Right renal cortex interstitium (tissue), 3 donors: ENCODE measurements around the gene SORBS1. TPM values are rescaled to one million over a fixed set of nuclear protein-coding genes. Genes with fewer than 3 reads are reported as not detected.

Experiments used
- DNase-seq, 3 donors: peaks; one replicate each; pipeline ENCODE4 v3.0.0-alpha.2; 2013; ENCODE audit warnings: low read depth in 3 of 3, low spot score in 2 of 3
- polyA plus RNA-seq, 3 donors: library from polyadenylated mRNA; unstranded; fragments of 120-200 nt; gene quantifications; one replicate each; pipeline ENCODE4 v1.2.1, GENCODE V29; 2013; ENCODE audit not compliant: insufficient read length in 3 of 3

Gene SORBS1
- polyA plus RNA-seq, 3 donors = 26.1 to 27.9 (median 26.6) TPM

DNA sequence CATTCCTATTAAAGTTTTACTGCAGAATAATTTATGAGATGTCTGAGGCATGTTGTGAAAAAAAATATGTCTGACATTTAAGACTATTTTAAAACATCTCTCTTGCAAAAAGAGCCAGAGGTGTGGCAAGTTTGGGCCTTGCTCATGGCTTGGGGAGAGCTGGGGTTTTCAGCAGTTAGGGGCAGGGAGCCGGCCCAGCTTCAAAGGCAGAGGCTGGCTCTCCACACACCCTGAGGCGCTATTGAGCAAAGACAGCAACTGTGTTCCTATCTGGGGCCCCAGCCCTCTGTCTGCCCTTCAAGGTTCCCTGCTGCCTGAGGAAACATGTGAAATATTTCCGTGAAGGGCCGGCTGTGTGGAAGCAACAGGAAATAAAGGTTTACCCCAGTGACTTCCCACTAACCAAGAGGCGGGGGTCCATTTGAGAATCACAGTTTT, 94.0 kb downstream of the SORBS1 start:
- no peak for DNase-seq

DNA sequence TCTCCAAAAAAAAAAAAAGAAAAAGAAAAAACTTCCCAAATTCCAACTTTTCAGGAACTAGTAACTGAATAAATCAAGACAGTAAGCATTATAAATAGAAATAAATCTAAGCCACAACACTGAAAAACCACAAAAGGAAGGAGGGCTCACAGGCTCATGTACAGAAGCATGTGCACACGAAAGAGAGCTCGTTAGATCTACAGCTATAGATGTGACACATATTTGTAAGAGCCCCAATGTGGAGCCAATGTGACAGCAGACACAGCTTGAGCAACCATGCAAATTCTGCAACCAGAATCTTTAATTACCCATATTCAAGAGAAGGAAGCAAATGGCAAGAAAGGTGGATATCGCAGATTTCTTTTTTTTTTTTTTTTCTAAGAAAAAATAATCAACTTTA, 94.7 kb downstream of the SORBS1 start:
- no peak for DNase-seq

DNA sequence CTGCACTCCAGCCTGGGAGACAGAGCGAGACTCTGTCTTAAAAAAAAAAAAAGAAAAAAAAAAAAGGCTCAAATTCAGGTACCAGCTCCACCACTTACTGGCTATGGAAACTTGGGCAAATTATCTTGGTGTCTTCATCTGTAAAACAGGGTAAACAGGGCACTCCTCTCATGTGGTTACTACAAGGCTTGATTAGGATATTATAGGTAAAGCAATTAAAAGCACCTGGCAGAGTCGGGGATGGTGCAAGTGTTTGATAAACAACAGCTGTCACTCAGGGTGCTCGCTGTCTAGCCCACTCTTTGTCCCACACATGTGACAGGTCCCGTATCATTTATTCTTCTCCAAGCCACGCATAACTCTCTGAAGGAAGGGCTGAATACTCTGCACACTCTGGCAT, 96.9 kb downstream of the SORBS1 start:
- DNase-seq = no peak

DNA sequence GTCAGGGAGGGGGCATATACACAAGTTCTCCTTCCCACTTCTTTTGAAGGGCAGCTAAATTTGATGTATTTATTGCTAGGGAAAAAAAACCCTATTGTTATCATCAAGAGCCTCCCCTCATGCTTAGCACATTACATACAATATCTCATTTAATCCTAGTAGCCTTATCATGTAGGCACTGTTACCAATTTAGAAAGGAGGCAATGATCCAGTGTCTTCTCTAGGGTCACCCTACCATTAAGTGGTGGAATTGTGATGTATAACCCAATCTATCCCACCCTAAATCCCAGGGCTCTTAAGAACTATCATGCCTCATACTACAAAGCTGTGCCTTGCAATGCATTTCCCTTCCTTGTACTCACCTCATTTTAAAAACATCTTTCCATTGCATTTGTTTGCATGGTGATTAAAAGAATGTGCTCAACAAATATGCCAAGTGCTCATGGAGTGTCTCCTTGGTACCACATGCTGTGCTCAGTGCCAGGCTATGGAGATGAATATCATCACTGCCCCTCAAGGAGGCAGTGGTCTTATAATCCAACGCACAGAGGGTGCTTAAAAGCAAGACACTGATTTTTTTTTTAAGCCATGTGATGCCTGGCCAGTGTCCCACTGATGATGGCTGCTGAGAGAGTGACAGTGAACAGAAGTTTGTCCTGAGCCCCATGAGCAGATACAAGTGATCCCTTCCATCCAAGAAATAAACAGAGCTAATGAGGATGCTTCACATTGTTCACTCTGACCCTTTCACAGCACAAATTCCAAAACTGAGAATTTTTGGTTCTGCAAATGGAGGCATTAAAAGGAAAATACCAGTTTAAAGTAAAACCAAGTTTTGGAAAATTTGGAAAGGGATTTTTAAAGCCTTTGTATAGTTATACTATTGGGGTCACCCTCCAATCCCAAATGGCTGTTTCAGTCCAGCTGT, 98.2 kb downstream of the SORBS1 start:
- DNase-seq = no peak

DNA sequence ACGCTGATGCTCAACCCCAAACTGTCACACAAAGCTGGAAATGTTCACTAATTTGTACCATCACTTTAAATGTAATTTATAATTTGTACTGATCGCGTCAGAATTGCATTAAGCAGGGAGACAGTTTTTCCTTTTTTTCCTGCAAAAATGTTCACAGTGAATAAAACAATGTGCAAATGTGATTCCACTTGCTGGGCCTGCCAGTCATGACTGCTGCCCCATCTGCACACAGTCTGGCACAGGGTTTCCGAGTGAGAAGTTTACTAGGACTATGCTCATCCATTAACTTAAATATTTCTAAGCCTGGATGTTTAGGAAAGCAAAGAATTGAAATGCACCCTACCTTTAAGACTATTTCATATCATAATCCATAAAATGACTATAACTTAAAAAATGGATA, 99.6 kb downstream of the SORBS1 start:
- no peak for DNase-seq

DNA sequence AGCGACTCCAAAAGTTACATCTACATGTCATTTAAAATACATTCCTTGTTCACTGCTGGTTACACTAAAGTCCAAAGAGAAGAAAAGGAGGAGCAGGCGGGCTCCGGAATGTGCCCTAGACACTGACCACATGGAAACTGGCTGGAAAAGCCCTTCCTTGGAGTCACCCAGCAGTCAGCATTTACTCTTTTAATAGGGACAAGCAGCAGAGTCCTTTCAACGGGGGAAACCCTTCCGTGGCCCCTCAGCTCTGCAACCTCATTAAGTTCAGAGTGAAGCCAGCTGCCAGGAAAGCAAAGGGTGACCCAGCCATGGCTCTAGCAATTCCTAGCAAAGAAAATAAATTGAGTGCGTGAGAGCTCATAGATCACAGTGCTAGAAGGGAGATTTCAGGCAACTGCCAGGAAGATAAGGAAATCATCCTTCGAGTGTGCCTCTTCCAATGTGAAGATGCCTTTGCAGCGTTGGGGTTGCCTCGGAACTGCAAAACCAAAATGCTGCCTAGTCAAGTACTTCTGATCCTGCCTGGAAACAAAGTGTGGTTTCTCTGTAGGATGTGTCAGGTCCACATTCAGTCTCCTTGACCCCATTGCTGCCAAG, 101.6 kb downstream of the SORBS1 start:
- DNase-seq = peak in 1 of 3 donors; percentile 81

DNA sequence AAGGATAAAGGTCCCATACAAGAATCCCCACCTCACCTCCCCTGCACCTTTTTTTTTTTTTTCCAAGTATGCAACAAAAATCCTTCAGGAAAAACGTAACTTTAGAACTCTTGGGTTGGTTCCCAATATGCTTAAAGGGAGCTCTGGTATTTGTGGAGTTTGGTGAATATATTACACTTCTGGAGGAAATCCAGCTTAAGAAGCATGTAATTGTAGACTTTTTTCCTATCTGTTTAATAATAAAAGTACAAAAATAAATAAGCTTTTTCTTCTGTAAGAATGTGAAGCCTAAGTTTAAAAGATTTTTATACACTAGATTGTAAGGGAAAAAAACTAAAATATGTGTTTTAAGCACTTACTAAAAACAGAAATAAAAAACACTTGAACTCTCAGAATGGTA, 102.3 kb downstream of the SORBS1 start:
- no peak for DNase-seq

DNA sequence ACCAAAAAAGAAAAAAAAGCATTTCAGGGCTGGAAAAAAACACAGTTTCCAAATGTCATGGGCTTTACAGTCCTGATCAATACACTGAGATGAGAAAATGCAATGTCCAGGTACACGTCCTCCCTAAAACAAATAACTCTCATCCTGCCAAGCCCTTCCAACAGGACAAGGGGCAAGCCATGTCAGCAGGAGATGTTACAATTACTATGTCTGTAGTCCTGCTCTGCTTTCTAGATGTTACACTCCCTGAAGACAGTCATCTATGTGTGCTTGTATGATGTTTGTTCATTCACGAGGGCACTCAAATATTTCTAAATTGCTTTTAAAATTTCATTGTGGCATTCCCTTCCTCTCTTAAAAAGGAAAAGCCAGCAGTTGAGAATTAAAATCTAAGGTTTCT, 103.2 kb downstream of the SORBS1 start:
- no peak for DNase-seq

DNA sequence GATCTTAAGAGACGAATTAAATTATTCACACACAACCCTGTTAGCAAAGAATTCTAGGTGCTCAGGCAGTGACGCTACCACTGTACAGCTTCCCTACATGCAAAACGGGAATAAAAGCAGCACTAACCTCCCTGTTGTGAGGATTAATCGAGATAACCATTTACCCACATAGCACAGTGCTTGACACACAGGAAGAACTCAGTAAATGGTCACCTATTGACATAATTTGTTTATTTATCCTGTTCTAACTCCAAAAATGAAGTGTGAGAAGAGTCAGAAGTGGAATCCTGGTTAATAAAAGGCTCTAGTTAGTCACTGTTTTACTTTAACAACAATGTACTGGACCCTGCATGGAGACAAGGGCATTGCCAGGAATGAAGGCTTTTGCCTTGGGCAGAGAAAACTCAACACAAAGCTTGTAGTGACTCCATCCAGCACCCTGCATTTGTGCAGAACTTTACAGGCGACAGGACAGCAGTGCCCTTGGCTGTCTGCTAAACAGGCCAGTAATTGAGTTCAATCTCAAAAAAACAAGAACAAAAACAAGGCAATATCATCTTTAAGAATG, 103.8 kb downstream of the SORBS1 start:
- DNase-seq = no peak

DNA sequence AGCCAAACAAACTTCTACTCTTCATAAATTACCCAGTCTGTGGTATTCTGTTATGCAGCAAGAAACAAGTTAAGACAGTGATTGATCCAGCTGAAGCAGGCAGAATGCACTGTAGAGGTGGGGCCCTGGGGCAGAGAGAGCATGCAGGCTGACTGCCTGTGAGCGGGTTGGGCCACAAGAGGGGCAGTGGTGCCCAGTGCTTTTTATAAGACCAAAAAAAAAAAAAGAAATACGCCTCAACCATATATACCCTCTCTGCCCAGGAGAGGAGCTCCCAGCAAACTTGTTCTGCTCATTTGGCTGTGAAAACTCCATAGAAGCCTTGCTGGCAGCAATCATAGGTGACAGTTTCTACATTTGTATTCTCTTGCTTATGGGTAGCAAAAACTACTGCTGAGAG, 104.7 kb downstream of the SORBS1 start:
- DNase-seq = no peak

DNA sequence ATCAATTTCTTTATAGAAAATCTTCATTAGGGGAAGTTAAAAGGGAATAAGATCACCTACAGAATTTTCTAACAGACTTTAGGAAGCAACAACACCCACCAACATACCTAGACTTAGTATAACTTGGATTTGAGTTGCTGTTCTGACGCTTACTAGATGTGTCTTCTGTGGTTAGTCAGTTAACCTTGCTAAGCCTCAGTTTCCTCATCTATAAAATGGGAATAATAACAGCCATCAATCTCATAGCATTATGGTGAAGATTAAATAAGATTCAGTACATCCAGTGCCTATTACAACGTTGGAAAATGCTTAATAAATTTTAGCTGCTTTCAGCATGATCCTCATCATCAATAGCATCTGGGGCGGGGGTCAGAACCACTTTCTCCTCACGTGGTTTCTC, 106.2 kb downstream of the SORBS1 start:
- no peak for DNase-seq

DNA sequence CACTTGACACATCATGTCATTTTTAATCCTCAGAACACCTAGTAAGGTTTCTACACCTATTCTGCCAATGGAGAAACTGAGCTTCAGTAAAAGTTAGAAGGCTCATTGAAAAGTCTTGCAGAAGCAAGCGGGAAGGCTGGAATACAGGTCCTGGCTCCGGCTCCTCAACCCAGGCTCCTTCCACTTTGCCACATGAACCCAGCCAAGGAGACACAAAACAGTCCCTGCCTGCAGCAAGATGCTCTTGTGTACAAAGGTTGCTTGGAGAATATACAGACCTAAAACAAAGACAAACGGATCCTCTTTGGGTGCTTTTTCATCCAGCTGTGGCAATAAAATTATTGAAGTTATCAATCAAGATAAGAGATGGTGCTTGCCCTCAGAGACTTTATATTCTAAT, 106.8 kb downstream of the SORBS1 start:
- DNase-seq = no peak

DNA sequence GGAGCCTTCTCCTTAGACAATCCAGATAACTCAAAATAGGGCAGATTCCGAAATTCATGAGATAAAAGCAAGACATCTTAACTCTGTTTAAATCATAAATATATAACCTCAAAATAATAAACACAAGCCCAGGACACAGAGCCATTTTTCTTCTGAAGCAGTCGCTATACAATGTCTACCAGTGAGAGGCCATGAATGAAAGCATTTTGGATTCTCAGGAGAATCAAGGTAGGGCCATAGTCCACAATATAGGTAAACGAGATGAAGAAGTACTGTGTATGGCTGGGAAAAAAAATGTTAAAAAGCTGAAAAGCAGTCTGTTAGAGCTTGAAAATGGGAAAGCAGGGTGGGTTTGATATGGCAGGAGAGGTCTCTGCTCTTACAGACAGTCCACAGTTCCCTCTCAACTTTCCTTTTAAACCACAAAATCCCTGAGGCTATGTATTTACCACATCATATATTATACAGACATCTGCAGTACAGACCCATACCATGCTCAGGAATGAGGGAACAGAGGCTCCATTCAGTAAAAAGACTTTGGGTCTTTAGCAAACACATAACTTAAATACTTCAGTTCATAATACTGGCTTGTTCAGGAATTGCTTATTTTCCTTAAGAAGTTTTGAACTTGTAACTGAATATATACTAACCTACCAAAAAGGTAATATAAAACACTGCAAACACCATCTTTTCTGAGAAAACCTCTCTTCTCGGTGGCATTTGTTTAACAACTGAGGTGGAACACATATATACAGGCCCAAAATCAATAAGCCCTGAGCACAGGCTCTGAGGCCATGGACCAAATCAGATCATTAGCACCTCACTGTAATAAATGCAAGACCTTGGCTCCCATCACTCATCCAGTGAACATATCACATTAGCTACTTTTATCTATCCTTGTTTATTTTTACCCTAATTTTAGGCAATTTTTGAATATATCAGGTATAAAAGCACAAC, 109.3 kb downstream of the SORBS1 start:
- DNase-seq = no peak

DNA sequence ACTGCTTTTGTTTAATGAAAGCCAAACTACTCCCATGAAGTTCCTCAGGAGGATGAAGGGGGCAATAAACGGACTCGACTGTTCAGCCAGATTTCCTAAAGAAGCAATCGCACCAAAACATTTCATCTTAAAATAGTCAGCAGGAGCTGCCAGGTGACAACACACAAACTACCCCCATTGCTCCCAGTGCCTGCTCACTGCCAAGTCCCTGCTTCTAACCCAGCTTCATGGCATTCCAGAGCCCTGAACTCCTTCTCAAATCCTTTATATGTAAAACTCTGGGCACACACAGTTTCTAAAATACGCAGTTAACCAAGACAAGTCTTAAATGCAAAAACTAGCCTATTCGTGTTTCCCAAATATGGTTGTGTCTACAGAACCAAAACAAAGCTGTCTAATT, 110.0 kb downstream of the SORBS1 start:
- no peak for DNase-seq

DNA sequence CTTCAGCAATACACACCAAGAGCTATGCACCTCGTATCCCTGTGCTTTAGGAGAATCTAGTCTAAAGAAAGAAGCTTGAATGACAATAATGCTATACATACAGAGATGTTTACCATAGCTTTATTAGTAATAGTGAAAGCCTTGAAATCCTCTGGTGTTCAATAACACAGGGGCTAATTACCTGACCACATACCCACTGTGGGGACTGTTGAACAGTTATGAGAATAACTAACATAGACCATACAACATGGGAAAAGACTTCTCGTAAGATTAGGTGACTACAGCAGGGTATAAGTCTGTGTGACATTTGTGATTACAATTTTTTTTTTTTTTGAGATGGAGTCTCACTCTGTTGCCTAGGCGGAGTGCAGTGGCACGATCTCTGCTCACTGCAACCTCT, 111.0 kb downstream of the SORBS1 start:
- DNase-seq = no peak

DNA sequence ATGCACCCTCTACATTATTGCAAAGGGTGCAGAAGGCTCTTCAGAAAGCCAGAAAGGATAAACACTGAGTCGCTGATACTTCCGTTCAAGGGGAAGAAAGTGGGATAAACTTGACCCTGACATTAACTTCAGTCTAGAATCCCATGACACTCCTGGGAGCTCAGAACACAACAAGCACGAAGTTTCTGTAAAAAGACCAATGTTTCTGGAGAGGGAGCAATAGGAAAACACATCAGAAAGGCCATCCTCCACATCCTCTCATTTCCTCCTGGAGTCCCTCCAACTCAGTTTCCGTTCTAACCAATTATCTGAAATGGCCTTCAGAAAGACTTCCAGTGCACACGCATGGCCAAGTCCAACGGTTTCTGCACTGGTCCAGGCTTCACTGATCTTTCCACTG, 113.5 kb downstream of the SORBS1 start:
- DNase-seq = no peak

DNA sequence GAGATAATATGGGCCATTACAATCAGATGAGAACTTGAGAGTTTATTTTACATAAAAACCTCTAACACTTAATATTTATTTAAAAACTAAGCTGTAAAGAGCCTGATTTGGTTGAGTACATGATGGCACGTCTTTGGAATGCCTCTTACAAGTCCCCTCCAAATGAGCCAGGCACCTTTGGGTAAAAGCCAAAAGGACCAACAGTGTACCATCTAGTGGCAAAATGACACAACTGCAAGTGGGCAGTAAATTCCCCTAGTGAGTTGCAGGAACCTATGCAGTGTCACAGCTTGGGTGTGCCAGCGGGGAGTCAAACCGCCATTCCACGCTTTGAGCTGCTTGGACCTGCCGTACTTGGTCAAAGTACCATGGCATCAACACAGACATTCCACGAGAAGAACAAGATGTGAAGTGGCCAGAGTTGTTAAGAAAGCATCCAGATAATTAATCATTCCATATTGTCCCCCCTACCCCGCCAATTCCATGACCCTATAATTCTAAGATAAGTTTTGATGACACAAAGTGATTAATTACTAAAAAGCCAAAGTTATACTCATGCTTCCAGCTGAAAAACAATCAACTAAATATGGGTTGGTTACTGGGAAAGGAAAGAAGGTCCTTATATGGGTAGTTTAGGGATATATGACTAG, 115.2 kb downstream of the SORBS1 start:
- DNase-seq = no peak

DNA sequence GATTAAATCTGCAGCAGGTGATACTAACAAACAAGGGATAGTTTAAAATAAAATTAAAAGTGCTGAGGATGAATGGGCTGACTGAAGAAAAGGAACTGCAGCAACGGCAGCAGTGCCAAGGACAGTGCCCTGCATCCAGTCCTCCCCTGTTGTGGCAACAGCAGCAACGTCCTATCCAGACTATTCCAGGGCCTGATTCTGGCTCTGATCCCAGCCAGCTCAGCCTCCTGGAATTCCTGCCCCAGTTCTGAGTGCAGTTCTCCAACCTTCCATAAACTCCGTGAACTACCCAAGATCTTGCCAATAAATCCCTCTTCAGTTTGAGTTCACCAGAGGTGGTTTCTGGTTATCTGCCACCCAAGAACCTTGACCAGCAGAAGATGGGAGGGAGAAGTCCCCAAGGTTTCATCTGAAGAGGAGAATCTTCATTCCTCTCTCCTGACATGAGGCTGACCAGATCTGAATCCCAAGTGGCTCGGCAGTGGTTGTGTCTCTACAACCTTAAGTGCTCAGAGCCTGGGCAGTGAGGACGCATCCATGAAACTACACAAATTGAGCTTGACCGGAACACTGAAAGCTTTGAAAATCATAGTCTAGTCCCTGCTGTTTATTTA, 115.8 kb downstream of the SORBS1 start:
- DNase-seq = no peak

DNA sequence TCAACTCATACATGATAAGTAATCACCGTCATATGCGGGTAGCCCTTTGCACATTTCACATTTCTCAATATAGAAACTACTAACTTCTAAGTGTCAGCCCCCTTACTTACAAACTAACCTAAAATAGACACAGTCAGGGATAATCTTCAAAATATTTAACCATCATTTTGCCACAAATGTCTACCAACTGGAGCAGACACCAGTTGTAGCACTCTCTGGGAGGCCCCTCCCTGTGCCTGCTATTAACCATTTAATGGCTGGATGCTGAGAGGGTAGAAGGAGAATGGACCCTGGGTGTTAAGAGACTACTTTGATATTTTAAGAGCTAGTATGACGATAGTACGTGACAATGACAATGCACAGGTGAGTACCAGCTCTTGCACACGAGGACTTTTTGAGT, 116.4 kb downstream of the SORBS1 start:
- no peak for DNase-seq

DNA sequence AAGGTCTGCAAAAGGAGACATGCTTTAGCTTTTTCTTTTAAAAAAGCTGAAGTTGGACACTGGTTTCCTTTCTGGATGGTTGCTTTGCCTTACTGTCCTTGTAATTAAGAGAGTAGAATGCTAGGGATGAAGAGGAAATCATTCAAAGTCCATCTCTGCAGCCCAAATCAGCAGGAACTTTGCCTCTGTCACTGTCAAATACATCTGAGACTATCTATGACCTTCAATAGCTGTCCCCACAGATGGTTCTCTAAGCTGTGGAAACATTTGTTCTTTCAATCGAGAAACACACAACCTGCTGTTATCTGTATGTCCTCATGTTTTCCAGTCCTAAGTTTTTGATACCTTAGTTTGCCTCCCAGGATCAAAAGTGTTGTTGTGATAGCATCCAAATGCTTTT, 117.5 kb downstream of the SORBS1 start:
- DNase-seq = no peak
